ENCODE data around the gene NKTR.
"Not testable (repeated sequence)": the region's sequence is repeated elsewhere in the genome, so short reads cannot be mapped to it uniquely, and the experiment has no call there.

The NKTR gene

GRCh38 chr3:42569593-42570142 lies 30.8 kb upstream of the NKTR start:
- no peak for DNase-seq (ENCODE audit: low read depth)
- TF ChIP-seq CTCF (IDR thresholded peaks at IDR 0.05; ENCODE audit: low read length, missing control alignments) = no peak
- no peak overlapping the region for H3K4me3 ChIP-seq (replicated peaks; ENCODE audit: low read depth, low read length)

GRCh38 chr3:42572278-42572677 lies 28.2 kb upstream of the NKTR start:
- no peak overlapping the region for H3K4me3 ChIP-seq (replicated peaks; ENCODE audit: low read depth, low read length)
- peak; percentile 67 for TF ChIP-seq CTCF (IDR thresholded peaks at IDR 0.05; ENCODE audit: low read length, missing control alignments)
- DNase-seq (ENCODE audit: low read depth) = peak; percentile 47

- DNase-seq (ENCODE audit: low read depth) = no peak
- no peak for TF ChIP-seq CTCF (IDR thresholded peaks at IDR 0.05; ENCODE audit: low read length, missing control alignments)
- no peak overlapping the region for H3K4me3 ChIP-seq (replicated peaks; ENCODE audit: low read depth, low read length)
Measured at GRCh38 chr3:42575137-42575741, 25.2 kb upstream of the NKTR start.

- no peak overlapping the region for H3K4me3 ChIP-seq (replicated peaks; ENCODE audit: low read depth, low read length)
- no peak for DNase-seq (ENCODE audit: low read depth)
- TF ChIP-seq CTCF (IDR thresholded peaks at IDR 0.05; ENCODE audit: low read length, missing control alignments) = no peak
Measured at GRCh38 chr3:42578054-42578453, 22.4 kb upstream of the NKTR start.

GRCh38 chr3:42579346-42579745 lies 21.1 kb upstream of the NKTR start:
- H3K4me3 ChIP-seq (replicated peaks; ENCODE audit: low read depth, low read length); DNase-seq (ENCODE audit: low read depth): not testable (repeated sequence)

GRCh38 chr3:42581400-42581708 lies 19.1 kb upstream of the NKTR start:
- peak overlapping the region; percentile 78 for H3K4me3 ChIP-seq (replicated peaks; ENCODE audit: low read depth, low read length)
- DNase-seq (ENCODE audit: low read depth) = peak; percentile 24
- no peak for TF ChIP-seq CTCF (IDR thresholded peaks at IDR 0.05; ENCODE audit: low read length, missing control alignments)

- H3K4me3 ChIP-seq (replicated peaks; ENCODE audit: low read depth, low read length) = peak within 1 kb of the TSS; percentile 78
- peak; percentile 1 for TF ChIP-seq CTCF (IDR thresholded peaks at IDR 0.05; ENCODE audit: low read length, missing control alignments)
- DNase-seq (ENCODE audit: low read depth) = peak; percentile 91
Measured at GRCh38 chr3:42581709-42582473, 18.6 kb upstream of the NKTR start, which contains the start of gene SEC22C. Gene SEC22C, minus strand, starts transcription at chr3:42581967. Its CDS starts 12,921 bp downstream, at chr3:42569046.
